Mammary epithelial cell (primary cell): ENCODE results near the gene ZNF605.

Experiments used
- CTCF ChIP-seq, 2 donors: IDR thresholded peaks in 1 of 2; conservative IDR thresholded peaks in 1 of 2; 2 replicates each; pipeline ENCODE4 v1.5.1; 2011 to 2012; ENCODE audit warnings: inconsistent platforms in 2 of 2, low read length in 2 of 2, mild to moderate bottlenecking in 2 of 2, control low read depth in 1 of 2, low read depth in 1 of 2; ENCODE audit not compliant: insufficient read depth in 1 of 2; ENCODE audit errors: extremely low read depth in 1 of 2
- EZH2 ChIP-seq: IDR thresholded peaks from 2 replicates; pipeline ENCODE4 v1.6.1; 2012; ENCODE audit warnings: low read length, inconsistent platforms, borderline replicate concordance

GRCh38 chr12:132873724-132874123 lies 82.4 kb downstream of the ZNF605 start:
- TF ChIP-seq CTCF (conservative IDR thresholded peaks at IDR 0.05 in 1 of 2, IDR thresholded peaks at IDR 0.05 in 1 of 2; ENCODE audit: extremely low read depth in 1 of 2, insufficient read depth in 1 of 2, low read depth in 1 of 2, low read length in 2 of 2) (no peak), EZH2 (no peak)
